Head of caudate nucleus (tissue), 42 donors: ENCODE data around the gene ZNF679.
"Not testable (repeated sequence)": the region's sequence is repeated elsewhere in the genome, so short reads cannot be mapped to it uniquely, and the experiment has no call there.

Source experiments
- DNase-seq, 42 donors: peaks; one replicate each; pipeline versions ENCODE4 v3.0.0 to v3.0.0-alpha.2; 2020 to 2021; ENCODE audit warnings: mixed read lengths in 7 of 42
- intact Hi-C: fragments of 100-400 bp; cut with DNase I; formaldehyde crosslinking; loops from one replicate; pipeline ENCODE4 v1.15.0; 2022

Gene ZNF679

GRCh38 chr7:64228174-64228573 is at the start of gene ZNF679:
Gene ZNF679, plus strand, starts transcription at chr7:64228474. Its CDS starts 20,644 bp downstream, at chr7:64249118.
- DNase-seq, intact Hi-C loops: not testable (repeated sequence)

GRCh38 chr7:64180989-64181388 is 47.3 kb upstream of the ZNF679 start:
- no peak for DNase-seq
- intact Hi-C loops, result loop anchor here (10.0 kb wide), 1 partner anchor 434 kb away; no protein-coding TSS in a partner anchor

GRCh38 chr7:64181586-64181985 is 46.7 kb upstream of the ZNF679 start:
- no peak for DNase-seq
- intact Hi-C loops, result loop anchor here (10.0 kb wide), 1 partner anchor 433 kb away; no protein-coding TSS in a partner anchor

- intact Hi-C loops, result loop anchor here (10.0 kb wide), 1 partner anchor 433 kb away; no protein-coding TSS in a partner anchor
Measured at GRCh38 chr7:64182036-64182790, 46.1 kb upstream of the ZNF679 start.

GRCh38 chr7:64183126-64183742 is 45.0 kb upstream of the ZNF679 start:
- intact Hi-C loops, result loop anchor here (10.0 kb wide), 1 partner anchor 432 kb away; no protein-coding TSS in a partner anchor
- peak in 40 of 42 donors; percentile 4 to 84 (median 62) for DNase-seq

More at GRCh38 chr7:64182036-64182790, 46.1 kb upstream of the ZNF679 start:
- no peak for DNase-seq

- intact Hi-C loops, result loop anchor here (10.0 kb wide), 1 partner anchor 431 kb away; no protein-coding TSS in a partner anchor
- no peak for DNase-seq
Measured at GRCh38 chr7:64183827-64184372, 44.4 kb upstream of the ZNF679 start.

- DNase-seq, result no peak
- intact Hi-C loops, result loop anchor here (10.0 kb wide), 1 partner anchor 430 kb away; no protein-coding TSS in a partner anchor
Measured at GRCh38 chr7:64184376-64184775, 43.9 kb upstream of the ZNF679 start.

- intact Hi-C loops, result loop anchor here (10.0 kb wide), 1 partner anchor 427 kb away; no protein-coding TSS in a partner anchor
- DNase-seq, result no peak
Measured at GRCh38 chr7:64187408-64187807, 40.9 kb upstream of the ZNF679 start.

GRCh38 chr7:64192148-64192704 is 36.0 kb upstream of the ZNF679 start:
- DNase-seq, result no peak
- intact Hi-C loops, result no loop called here

- intact Hi-C loops, result no loop called here
- DNase-seq, result no peak
Measured at GRCh38 chr7:64192775-64193174, 35.5 kb upstream of the ZNF679 start.

- intact Hi-C loops, result no loop called here
- no peak for DNase-seq
Measured at GRCh38 chr7:64206903-64207302, 21.4 kb upstream of the ZNF679 start, which contains the start of gene ZNF735. Gene ZNF735, plus strand, starts transcription at chr7:64207203. Its CDS starts 0 bp downstream, at chr7:64207203.

GRCh38 chr7:64219710-64220298 is 8.5 kb upstream of the ZNF679 start:
- intact Hi-C loops, DNase-seq: not testable (repeated sequence)

- no peak for DNase-seq
- intact Hi-C loops, result no loop called here
Measured at GRCh38 chr7:64223366-64223765, 4.9 kb upstream of the ZNF679 start.

GRCh38 chr7:64266341-64266919 is 38.2 kb downstream of the ZNF679 start:
- DNase-seq, result no peak
- intact Hi-C loops, result no loop called here

- intact Hi-C loops, result no loop called here
- DNase-seq, result no peak
Measured at GRCh38 chr7:64277630-64278029, 49.4 kb downstream of the ZNF679 start.

GRCh38 chr7:64294701-64295420 is 66.6 kb downstream of the ZNF679 start:
- peak in 13 of 42 donors; percentile 14 to 68 (median 26) for DNase-seq
- intact Hi-C loops, result no loop called here

GRCh38 chr7:64297418-64297817 is 69.1 kb downstream of the ZNF679 start:
- DNase-seq, intact Hi-C loops: not testable (repeated sequence)
